HL-60 (cell line): ENCODE data around the gene MYADML2.

Source experiments
- DNase-seq, 2 experiments: peaks; one replicate each; pipeline ENCODE4 v3.0.0-alpha.2; 2010 to 2020; ENCODE audit warnings: low read depth in 1 of 2, low spot score in 1 of 2
- H3K27ac ChIP-seq: fragments of 250-450 bp; sonication (Bioruptor Pico); replicated peaks from 2 replicates; pipeline ENCODE4 v1.5.1; 2020; ENCODE audit warnings: mild to moderate bottlenecking, moderate library complexity
- H3K27me3 ChIP-seq: fragments of 250-450 bp; sonication (Bioruptor Pico); 2 replicates; pipeline ENCODE4 v1.5.1; 2021; ENCODE audit warnings: mild to moderate bottlenecking, moderate library complexity; ENCODE audit not compliant: insufficient read depth, poor library complexity, severe bottlenecking
- H3K4me3 ChIP-seq: replicated peaks from 2 replicates; pipeline ENCODE4 v1.5.1; 2011; ENCODE audit warnings: mild to moderate bottlenecking, control low read depth, low read length; ENCODE audit not compliant: insufficient read depth
- CTCF ChIP-seq: IDR thresholded peaks from one replicate; pipeline ENCODE4 v1.5.1; 2011; ENCODE audit warnings: low read length, control low read depth, inconsistent platforms; ENCODE audit not compliant: insufficient read depth
- GABPA ChIP-seq: IDR thresholded peaks from 2 replicates; pipeline ENCODE4 v1.6.1; 2012; ENCODE audit warnings: low read depth
- POLR2AphosphoS5 ChIP-seq: IDR thresholded peaks from 2 replicates; pipeline ENCODE4 v1.6.1; 2012; ENCODE audit warnings: low read depth
- REST ChIP-seq: IDR thresholded peaks from 2 replicates; pipeline ENCODE4 v1.6.1; 2012; ENCODE audit warnings: low read depth; ENCODE audit not compliant: insufficient replicate concordance
- SPI1 ChIP-seq: IDR thresholded peaks from 2 replicates; pipeline ENCODE4 v1.6.1; 2012; ENCODE audit warnings: low read depth, mild to moderate bottlenecking, borderline replicate concordance

MYADML2 gene

GRCh38 chr17:81921996-81922565 is 25.0 kb downstream of the MYADML2 start:
- TF ChIP-seq GABPA (no peak), CTCF (no peak), REST (no peak), POLR2AphosphoS5 (no peak), SPI1 (no peak)
- peak overlapping the region; percentile 60 for H3K4me3 ChIP-seq

GRCh38 chr17:81921537-81921862 is 25.5 kb downstream of the MYADML2 start:
- Histone ChIP-seq H3K27me3 (no peaks in the 10 kb centered on the region), H3K4me3 (peak overlapping the region; percentile 60), H3K27ac (peak overlapping the region; percentile 92)
- no peak for DNase-seq
- TF ChIP-seq GABPA (no peak), CTCF (no peak), REST (no peak), POLR2AphosphoS5 (no peak), SPI1 (no peak)

More at GRCh38 chr17:81921996-81922565, 25.0 kb downstream of the MYADML2 start:
- H3K27me3 ChIP-seq = no peaks in the 10 kb centered on the region
- peak overlapping the region; percentile 92 for H3K27ac ChIP-seq
- DNase-seq = no peak

- H3K27me3 ChIP-seq = no peaks in the 10 kb centered on the region
- no peak for TF ChIP-seq CTCF
- TF ChIP-seq POLR2AphosphoS5 = no peak; the same call in 1 of the 2 replicates
- no peak for TF ChIP-seq SPI1
- no peak for TF ChIP-seq REST
- TF ChIP-seq GABPA = no peak
- H3K27ac ChIP-seq = peak overlapping the region; percentile 92
- DNase-seq = peak; percentile 86 to 87
- H3K4me3 ChIP-seq = peak overlapping the region; percentile 43
Measured at GRCh38 chr17:81920612-81921536, 26.2 kb downstream of the MYADML2 start.
